Naive thymus-derived CD4-positive, alpha-beta T cell (primary cell): ENCODE data around the gene S100A9. TPM values are rescaled to one million over a fixed set of nuclear protein-coding genes. Genes with fewer than 3 reads are reported as not detected.

Source experiments
- ATAC-seq: fragments of 150-1000 bp; cut with Tn5 transposase; 2 replicates; pipeline ENCODE4 v1.10.0; 2021; ENCODE audit warnings: mild to moderate bottlenecking, moderate library complexity
- CTCF ChIA-PET: fragments of 350-600 bp; sonication (Branson Sonifier 250); formaldehyde crosslinking; loops from one replicate; lab custom pipeline; 2021; ENCODE audit warnings: antibody characterized with exemption; lab: Charles Lee
- POLR2A ChIA-PET: fragments of 350-600 bp; sonication (Branson Sonifier 250); formaldehyde crosslinking; loops from one replicate; lab custom pipeline; 2021; ENCODE audit warnings: antibody characterized with exemption, inconsistent platforms; lab: Charles Lee
- DNase-seq, 9 donors: peaks; one replicate each; pipeline versions ENCODE4 v3.0.0 to v3.0.0-alpha.2; 2020 to 2022; ENCODE audit warnings: mixed read lengths in 1 of 9
- H3K27ac ChIP-seq: one replicate; pipeline ENCODE4 v1.7.0; 2013; ENCODE audit warnings: mild to moderate bottlenecking, low read depth, low read length, moderate library complexity
- H3K27me3 ChIP-seq, 2 donors: one replicate each; pipeline ENCODE4 v1.7.0; 2013; ENCODE audit warnings: low read length in 2 of 2, mild to moderate bottlenecking in 2 of 2, moderate library complexity in 2 of 2; ENCODE audit not compliant: control insufficient read depth in 2 of 2, insufficient read depth in 2 of 2
- H3K36me3 ChIP-seq, 3 experiments: 1 replicate in 2 of 3; 2 replicates in 1 of 3; pipeline ENCODE4 v1.7.0; 2013; ENCODE audit warnings: low read length in 3 of 3, mild to moderate bottlenecking in 3 of 3, moderate library complexity in 1 of 3; ENCODE audit not compliant: insufficient read depth in 3 of 3, control insufficient read depth in 2 of 3
- H3K4me1 ChIP-seq, 2 donors: one replicate each; pipeline ENCODE4 v1.7.0; 2013; ENCODE audit warnings: low read length in 2 of 2, mild to moderate bottlenecking in 2 of 2, moderate library complexity in 1 of 2; ENCODE audit not compliant: control insufficient read depth in 2 of 2, insufficient read depth in 2 of 2
- H3K4me3 ChIP-seq: 2 replicates; pipeline ENCODE4 v1.7.0; 2013; ENCODE audit warnings: mild to moderate bottlenecking, low read length
- H3K9me3 ChIP-seq, 3 experiments: 1 replicate in 2 of 3; 2 replicates in 1 of 3; pipeline ENCODE4 v1.7.0; 2013; ENCODE audit warnings: low read length in 3 of 3; ENCODE audit not compliant: control insufficient read depth in 2 of 3
- H3K27ac Mint-ChIP-seq, 9 donors: one replicate each; pipeline ENCODE4 v1.8.0; 2020 to 2022; ENCODE audit warnings: mixed read lengths in 9 of 9, mild to moderate bottlenecking in 8 of 9, moderate library complexity in 5 of 9, inconsistent platforms in 2 of 9
- H3K27me3 Mint-ChIP-seq, 5 donors: one replicate each; pipeline ENCODE4 v1.8.0; 2021 to 2022; ENCODE audit warnings: mixed read lengths in 5 of 5, mild to moderate bottlenecking in 1 of 5
- H3K36me3 Mint-ChIP-seq, 5 donors: one replicate each; pipeline ENCODE4 v1.8.0; 2020 to 2022; ENCODE audit warnings: mixed read lengths in 5 of 5, mild to moderate bottlenecking in 3 of 5, inconsistent platforms in 1 of 5
- H3K4me1 Mint-ChIP-seq, 7 donors: one replicate each; pipeline ENCODE4 v1.8.0; 2020 to 2022; ENCODE audit warnings: mixed read lengths in 7 of 7, mild to moderate bottlenecking in 3 of 7, inconsistent platforms in 1 of 7
- H3K4me3 Mint-ChIP-seq, 10 donors: one replicate each; pipeline ENCODE4 v1.8.0; 2020 to 2022; ENCODE audit warnings: mild to moderate bottlenecking in 10 of 10, mixed read lengths in 10 of 10, moderate library complexity in 6 of 10, inconsistent platforms in 2 of 10
- H3K9me3 Mint-ChIP-seq, 11 donors: one replicate each; pipeline ENCODE4 v1.8.0; 2020 to 2022; ENCODE audit warnings: mixed read lengths in 11 of 11, mild to moderate bottlenecking in 4 of 11, inconsistent platforms in 1 of 11, moderate library complexity in 1 of 11
- intact Hi-C, 2 donors: fragments of 100-400 bp; cut with micrococcal nuclease; formaldehyde crosslinking; loops; one replicate each; pipeline ENCODE4 v1.15.1; 2023
- polyA plus RNA-seq, 2 donors: library from polyadenylated mRNA; unstranded; fragments of 300-500 nt; fragmentation: Illumina TruSeq; gene quantifications; one replicate each; pipeline ENCODE4 v1.2.3, GENCODE V29; 2021
- total RNA-seq, 6 experiments: library from RNA in 5 of 6; stranded (reverse) in 5 of 6; gene quantifications; 1 replicate in 5 of 6; 2 replicates in 1 of 6; pipeline ENCODE4 v1.2.3 and lab custom pipeline; 2021 to 2026

Gene S100A9
- total and polyA plus RNA-seq, 7 experiments from 2014 or later: 8.3 to 2,269 (median 16.1) TPM; not detected in 1

GRCh38 chr1:153358691-153358975, 979 bp downstream of the S100A9 start:
- H3K27ac Mint-ChIP-seq: peak overlapping the region in 1 of 9 donors; percentile 41
- Histone ChIP-seq H3K27me3 (no peaks in the 10 kb centered on the region), H3K36me3 (no peaks in the 10 kb centered on the region), H3K4me1 (peaks cover 0 to 16% of the 10 kb centered on the region in 2 donors), H3K4me3 (no peak overlapping the region), H3K9me3 (no peaks in the 10 kb centered on the region), H3K27ac (no peak overlapping the region)
- H3K36me3 Mint-ChIP-seq: peaks cover 0 to 6% (median 0%) of the 10 kb centered on the region in 5 donors
- H3K9me3 Mint-ChIP-seq: no peaks in the 10 kb centered on the region
- peaks cover 15 to 26% (median 24%) of the 10 kb centered on the region in 7 donors for H3K4me1 Mint-ChIP-seq
- H3K27me3 Mint-ChIP-seq: peaks cover 0 to 9% (median 0%) of the 10 kb centered on the region in 5 donors
- DNase-seq (no peak), ATAC-seq (no peak)
- POLR2A ChIA-PET: no interaction called here
- intact Hi-C loops: loop anchor here in 1 of 2 donors (10.0 kb wide), 1 partner anchor 276 kb away; the partner anchor contains the start of gene CHTOP
- peak overlapping the region in 1 of 10 donors; percentile 60 for H3K4me3 Mint-ChIP-seq
- CTCF ChIA-PET: no interaction called here

GRCh38 chr1:153359241-153359640, 1.6 kb downstream of the S100A9 start:
- Mint-ChIP-seq H3K27ac (no peak overlapping the region), H3K27me3 (peaks cover 0 to 9% (median 0%) of the 10 kb centered on the region in 5 donors), H3K4me1 (peaks cover 15 to 26% (median 24%) of the 10 kb centered on the region in 7 donors), H3K9me3 (no peaks in the 10 kb centered on the region), H3K36me3 (peaks cover 0 to 6% (median 0%) of the 10 kb centered on the region in 5 donors), H3K4me3 (no peak overlapping the region)
- DNase-seq: no peak
- H3K4me3 ChIP-seq: no peak overlapping the region
- peaks cover 0 to 16% of the 10 kb centered on the region in 2 donors for H3K4me1 ChIP-seq
- ChIA-PET CTCF (no interaction called here), POLR2A (interaction anchor here (0.6 kb wide), 1 partner anchor 93 kb away, joined by 5 read pairs; no protein-coding TSS in a partner anchor)
- H3K36me3 ChIP-seq: no peaks in the 10 kb centered on the region
- ATAC-seq: no peak
- no peaks in the 10 kb centered on the region for H3K27me3 ChIP-seq
- intact Hi-C loops: loop anchor here in 1 of 2 donors (10.0 kb wide), 1 partner anchor 276 kb away; the partner anchor contains the start of gene CHTOP
- H3K9me3 ChIP-seq: no peaks in the 10 kb centered on the region
- no peak overlapping the region for H3K27ac ChIP-seq

GRCh38 chr1:153360190-153360589, 2.5 kb downstream of the S100A9 start:
- ChIA-PET POLR2A (interaction anchor here (0.6 kb wide), 1 partner anchor 92 kb away, joined by 5 read pairs; no protein-coding TSS in a partner anchor), CTCF (no interaction called here)
- peak overlapping the region in 1 of 9 donors; percentile 52 for H3K27ac Mint-ChIP-seq
- no peak overlapping the region for H3K4me3 ChIP-seq
- no peak overlapping the region for H3K27ac ChIP-seq
- no peaks in the 10 kb centered on the region for H3K36me3 ChIP-seq
- peaks cover 0 to 6% (median 0%) of the 10 kb centered on the region in 5 donors for H3K36me3 Mint-ChIP-seq
- H3K4me1 Mint-ChIP-seq: peaks cover 15 to 26% (median 24%) of the 10 kb centered on the region in 7 donors
- no peaks in the 10 kb centered on the region for H3K9me3 ChIP-seq
- intact Hi-C loops: no loop called here
- H3K27me3 ChIP-seq: no peaks in the 10 kb centered on the region
- ATAC-seq (no peak), DNase-seq (no peak)
- peaks cover 0 to 16% of the 10 kb centered on the region in 2 donors for H3K4me1 ChIP-seq
- peak overlapping the region in 1 of 10 donors; percentile 35 for H3K4me3 Mint-ChIP-seq
- no peaks in the 10 kb centered on the region for H3K9me3 Mint-ChIP-seq
- H3K27me3 Mint-ChIP-seq: peaks cover 0 to 12% (median 0%) of the 10 kb centered on the region in 5 donors

- H3K27ac Mint-ChIP-seq: peak overlapping the region in 1 of 9 donors; percentile 77
- peaks cover 0 to 16% of the 10 kb centered on the region in 2 donors for H3K4me1 ChIP-seq
- ChIA-PET CTCF (no interaction called here), POLR2A (no interaction called here)
- peaks cover 0 to 6% (median 0%) of the 10 kb centered on the region in 5 donors for H3K36me3 Mint-ChIP-seq
- H3K4me3 Mint-ChIP-seq: peak overlapping the region in 1 of 10 donors; percentile 35
- ATAC-seq (peak; percentile 12), DNase-seq (no peak)
- no peak overlapping the region for H3K4me3 ChIP-seq
- no peaks in the 10 kb centered on the region for H3K36me3 ChIP-seq
- H3K27me3 ChIP-seq: no peaks in the 10 kb centered on the region
- no peaks in the 10 kb centered on the region for H3K9me3 ChIP-seq
- peaks cover 0 to 12% (median 0%) of the 10 kb centered on the region in 5 donors for H3K27me3 Mint-ChIP-seq
- no peak overlapping the region for H3K27ac ChIP-seq
- intact Hi-C loops: no loop called here
- peaks cover 15 to 26% (median 24%) of the 10 kb centered on the region in 7 donors for H3K4me1 Mint-ChIP-seq
- no peaks in the 10 kb centered on the region for H3K9me3 Mint-ChIP-seq
These were observed 3.2 kb downstream of the S100A9 start for GRCh38 chr1:153360592-153361479.

GRCh38 chr1:153361480-153362109, 3.9 kb downstream of the S100A9 start:
- Mint-ChIP-seq H3K4me1 (peaks cover 15 to 19% (median 18%) of the 10 kb centered on the region in 7 donors), H3K27ac (peak overlapping the region in 1 of 9 donors; percentile 77), H3K4me3 (no peak overlapping the region), H3K36me3 (peaks cover 0 to 6% (median 0%) of the 10 kb centered on the region in 5 donors), H3K9me3 (no peaks in the 10 kb centered on the region), H3K27me3 (peaks cover 0 to 12% (median 0%) of the 10 kb centered on the region in 5 donors)
- Histone ChIP-seq H3K9me3 (no peaks in the 10 kb centered on the region), H3K36me3 (no peaks in the 10 kb centered on the region), H3K4me3 (no peak overlapping the region), H3K27me3 (no peaks in the 10 kb centered on the region), H3K4me1 (peaks cover 0 to 16% of the 10 kb centered on the region in 2 donors), H3K27ac (no peak overlapping the region)
- DNase-seq (no peak), ATAC-seq (no peak)
- CTCF ChIA-PET: no interaction called here
- intact Hi-C loops: no loop called here
- POLR2A ChIA-PET: no interaction called here

GRCh38 chr1:153362187-153362775, 4.6 kb downstream of the S100A9 start:
- no peak for ATAC-seq
- H3K9me3 Mint-ChIP-seq: no peaks in the 10 kb centered on the region
- H3K27ac ChIP-seq: no peak overlapping the region
- peaks cover 0 to 12% (median 0%) of the 10 kb centered on the region in 5 donors for H3K27me3 Mint-ChIP-seq
- H3K36me3 ChIP-seq: no peaks in the 10 kb centered on the region
- H3K27me3 ChIP-seq: no peaks in the 10 kb centered on the region
- CTCF ChIA-PET: no interaction called here
- peaks cover 0 to 13% of the 10 kb centered on the region in 2 donors for H3K4me1 ChIP-seq
- H3K4me1 Mint-ChIP-seq: peaks cover 11 to 15% (median 12%) of the 10 kb centered on the region in 7 donors
- H3K4me3 Mint-ChIP-seq: no peak overlapping the region
- intact Hi-C loops: no loop called here
- no peak overlapping the region for H3K4me3 ChIP-seq
- no peak overlapping the region for H3K27ac Mint-ChIP-seq
- peaks cover 0 to 6% (median 0%) of the 10 kb centered on the region in 5 donors for H3K36me3 Mint-ChIP-seq
- no peak for DNase-seq
- no peaks in the 10 kb centered on the region for H3K9me3 ChIP-seq
- POLR2A ChIA-PET: no interaction called here
